ENCODE measurements around the gene ZNF558.

- TF ChIP-seq, protein P1, sequence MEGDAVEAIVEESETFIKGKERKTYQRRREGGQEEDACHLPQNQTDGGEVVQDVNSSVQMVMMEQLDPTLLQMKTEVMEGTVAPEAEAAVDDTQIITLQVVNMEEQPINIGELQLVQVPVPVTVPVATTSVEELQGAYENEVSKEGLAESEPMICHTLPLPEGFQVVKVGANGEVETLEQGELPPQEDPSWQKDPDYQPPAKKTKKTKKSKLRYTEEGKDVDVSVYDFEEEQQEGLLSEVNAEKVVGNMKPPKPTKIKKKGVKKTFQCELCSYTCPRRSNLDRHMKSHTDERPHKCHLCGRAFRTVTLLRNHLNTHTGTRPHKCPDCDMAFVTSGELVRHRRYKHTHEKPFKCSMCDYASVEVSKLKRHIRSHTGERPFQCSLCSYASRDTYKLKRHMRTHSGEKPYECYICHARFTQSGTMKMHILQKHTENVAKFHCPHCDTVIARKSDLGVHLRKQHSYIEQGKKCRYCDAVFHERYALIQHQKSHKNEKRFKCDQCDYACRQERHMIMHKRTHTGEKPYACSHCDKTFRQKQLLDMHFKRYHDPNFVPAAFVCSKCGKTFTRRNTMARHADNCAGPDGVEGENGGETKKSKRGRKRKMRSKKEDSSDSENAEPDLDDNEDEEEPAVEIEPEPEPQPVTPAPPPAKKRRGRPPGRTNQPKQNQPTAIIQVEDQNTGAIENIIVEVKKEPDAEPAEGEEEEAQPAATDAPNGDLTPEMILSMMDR (IDR thresholded peaks at IDR 0.05): no peak
- TF ChIP-seq POLR2A (IDR thresholded peaks at IDR 0.05): no peak
Measured at GRCh38 chr19:8806661-8807060, 25.4 kb downstream of the ZNF558 start.
